Psoas muscle (tissue), 8 donors: ENCODE measurements around the gene KCTD1. TPM values are rescaled to one million over a fixed set of nuclear protein-coding genes. Genes with fewer than 3 reads are reported as not detected.

Experiments used
- ATAC-seq, 4 donors: fragments of 200-7000 bp; cut with Tn5 transposase; one replicate each; pipeline ENCODE4 v1.9.1; 2020; ENCODE audit warnings: moderate library complexity in 3 of 4, mild to moderate bottlenecking in 2 of 4
- DNase-seq, 2 donors: peaks; one replicate each; pipeline ENCODE4 v3.0.0-alpha.2; 2020
- H3K27ac ChIP-seq: fragments of 200-600 bp; one replicate; pipeline ENCODE4 v1.8.0; 2022
- H3K27me3 ChIP-seq, 3 donors: fragments of 200-600 bp in 1 of 3; one replicate each; pipeline versions ENCODE4 v1.6.1 to v1.8.0; 2013 to 2022; ENCODE audit warnings: low read length in 2 of 3, mild to moderate bottlenecking in 2 of 3, moderate library complexity in 1 of 3; ENCODE audit not compliant: insufficient read depth in 3 of 3
- H3K36me3 ChIP-seq, 2 donors: fragments of 200-600 bp in 1 of 2; one replicate each; pipeline versions ENCODE4 v1.6.1 to v1.8.0; 2013 to 2022; ENCODE audit warnings: low read depth in 1 of 2, mild to moderate bottlenecking in 1 of 2, moderate library complexity in 1 of 2; ENCODE audit not compliant: insufficient read depth in 1 of 2
- H3K4me1 ChIP-seq: fragments of 200-600 bp; one replicate; pipeline ENCODE4 v1.8.0; 2022
- H3K4me3 ChIP-seq: fragments of 200-600 bp; one replicate; pipeline ENCODE4 v1.8.0; 2022; ENCODE audit warnings: mild to moderate bottlenecking
- H3K9me3 ChIP-seq: fragments of 200-600 bp; one replicate; pipeline ENCODE4 v1.8.0; 2022
- CTCF ChIP-seq: fragments of 200-600 bp; IDR thresholded peaks from one replicate; pipeline ENCODE4 v1.8.0; 2022; ENCODE audit warnings: antibody characterized with exemption
- WGBS, 3 donors: extraction: QIAGEN DNeasy Blood & Tissue Kit; methylation state at CpG; one replicate each; pipeline versions ENCODE4 v1.1.6 to v1.1.7; 2013; 5-methylcytosine and 5-hydroxymethylcytosine counted together
- intact Hi-C, 2 donors: fragments of 100-400 bp; cut with DNase I; formaldehyde crosslinking; loops; one replicate each; pipeline versions ENCODE4 v1.11.0 to v1.14.2; 2022
- polyA plus RNA-seq, 3 donors: library from polyadenylated mRNA; stranded (reverse); fragments of 200-250 nt; gene quantifications; one replicate each; pipeline ENCODE4 v1.2.3, GENCODE V29; 2013
- total RNA-seq, 4 donors: library from RNA; stranded (reverse); fragmentation: NEBNext Ultra II Directional in 2 of 4; extraction: Animal tissue kit (Norgen Biotek cat#: 25700) in 2 of 4; gene quantifications; one replicate each; pipeline versions ENCODE4 v1.2.1 to v1.2.4, GENCODE V29; 2021 to 2023
- donor health status: healthy with polysubstance abuse.
- donor health status: DM: no; HTN: no; CAD: no; lungs with moderate emphysema.
- donor health status: Bipolar disorder and iron deficiency.
- donor health status: healthy.
- donor health status: DM: yes; HTN: yes; CAD: no.
- donor health status: DM: no; HTN: no; CAD: no.
- donor health status: DM: no; HTN: no; CAD: no.
- donor health status: DM: yes; HTN: yes; CAD: no.

KCTD1 gene
- total and polyA plus RNA-seq, 7 donors: 2.6 to 8.6 (median 3.5) TPM

GRCh38 chr18:26477828-26478466 is 70.4 kb downstream of the KCTD1 start:
- no peaks in the 10 kb centered on the region for H3K27me3 ChIP-seq
- ATAC-seq (no peak), DNase-seq (no peak)
- no peaks in the 10 kb centered on the region for H3K4me1 ChIP-seq
- no peak for TF ChIP-seq CTCF
- WGBS, 3 donors: 54 to 74% (median 57%) methylated on average over 4 of the region's 4 CpGs
- intact Hi-C loops: no loop called here
- peaks cover 0 to 14% of the 10 kb centered on the region in 2 donors for H3K36me3 ChIP-seq
- no peaks in the 10 kb centered on the region for H3K9me3 ChIP-seq
- H3K27ac ChIP-seq: no peak overlapping the region
- H3K4me3 ChIP-seq: no peak overlapping the region

GRCh38 chr18:26476697-26477096 is 71.7 kb downstream of the KCTD1 start:
- no peak for TF ChIP-seq CTCF
- Histone ChIP-seq H3K27me3 (no peaks in the 10 kb centered on the region), H3K27ac (no peak overlapping the region), H3K4me1 (no peaks in the 10 kb centered on the region), H3K9me3 (no peaks in the 10 kb centered on the region), H3K4me3 (no peak overlapping the region), H3K36me3 (peaks cover 0 to 14% of the 10 kb centered on the region in 2 donors)
- 93 to 96% (median 95%) methylated on average over 8 of the region's 8 CpGs for WGBS, 3 donors
- no peak for ATAC-seq
- no peak for DNase-seq
- intact Hi-C loops: no loop called here

- WGBS, 3 donors: 93 to 97% (median 94%) methylated on average over 1 of the region's 1 CpG
- Histone ChIP-seq H3K4me3 (no peak overlapping the region), H3K9me3 (no peaks in the 10 kb centered on the region), H3K4me1 (peaks cover 11% of the 10 kb centered on the region), H3K27ac (no peak overlapping the region), H3K36me3 (peaks cover 0 to 14% of the 10 kb centered on the region in 2 donors), H3K27me3 (no peaks in the 10 kb centered on the region)
- intact Hi-C loops: no loop called here
- ATAC-seq (no peak), DNase-seq (no peak)
- no peak for TF ChIP-seq CTCF
Observed at GRCh38 chr18:26474542-26474941, 73.8 kb downstream of the KCTD1 start.

- WGBS, 3 donors: 79 to 92% (median 88%) methylated on average over 4 of the region's 4 CpGs
- H3K4me1 ChIP-seq: peaks cover 11% of the 10 kb centered on the region
- DNase-seq (no peak), ATAC-seq (no peak)
- no peaks in the 10 kb centered on the region for H3K27me3 ChIP-seq
- peaks cover 0 to 14% of the 10 kb centered on the region in 2 donors for H3K36me3 ChIP-seq
- TF ChIP-seq CTCF: no peak
- no peaks in the 10 kb centered on the region for H3K9me3 ChIP-seq
- intact Hi-C loops: no loop called here
- H3K4me3 ChIP-seq: no peak overlapping the region
- no peak overlapping the region for H3K27ac ChIP-seq
Observed at GRCh38 chr18:26473672-26474071, 74.7 kb downstream of the KCTD1 start.

GRCh38 chr18:26471826-26472225 is 76.5 kb downstream of the KCTD1 start:
- H3K4me3 ChIP-seq: no peak overlapping the region
- no peak for TF ChIP-seq CTCF
- no peaks in the 10 kb centered on the region for H3K9me3 ChIP-seq
- DNase-seq: no peak
- H3K4me1 ChIP-seq: peaks cover 11% of the 10 kb centered on the region
- ATAC-seq: no peak
- peaks cover 0 to 14% of the 10 kb centered on the region in 2 donors for H3K36me3 ChIP-seq
- 94 to 96% (median 95%) methylated on average over 9 of the region's 9 CpGs for WGBS, 3 donors
- no peak overlapping the region for H3K27ac ChIP-seq
- intact Hi-C loops: no loop called here
- no peaks in the 10 kb centered on the region for H3K27me3 ChIP-seq
